Pulmonary artery endothelial cell (primary cell): ENCODE results near the gene RYR1. TPM values are rescaled to one million over a fixed set of nuclear protein-coding genes. Genes with fewer than 3 reads are reported as not detected.
"Not testable (repeated sequence)": the region's sequence is repeated elsewhere in the genome, so short reads cannot be mapped to it uniquely, and the experiment has no call there.

Experiments
- DNase-seq: peaks from one replicate; pipeline ENCODE4 v3.0.0-alpha.2; 2011; ENCODE audit warnings: low read depth, low spot score
- total RNA-seq: library from RNA; depleted of rRNA; stranded (reverse); fragments of >200 nt; gene quantifications from 2 replicates; pipeline ENCODE4 v1.2.3, GENCODE V29; 2014

RYR1 gene
- total RNA-seq, 1 donor from 2014 or later = 0.26 TPM

DNA sequence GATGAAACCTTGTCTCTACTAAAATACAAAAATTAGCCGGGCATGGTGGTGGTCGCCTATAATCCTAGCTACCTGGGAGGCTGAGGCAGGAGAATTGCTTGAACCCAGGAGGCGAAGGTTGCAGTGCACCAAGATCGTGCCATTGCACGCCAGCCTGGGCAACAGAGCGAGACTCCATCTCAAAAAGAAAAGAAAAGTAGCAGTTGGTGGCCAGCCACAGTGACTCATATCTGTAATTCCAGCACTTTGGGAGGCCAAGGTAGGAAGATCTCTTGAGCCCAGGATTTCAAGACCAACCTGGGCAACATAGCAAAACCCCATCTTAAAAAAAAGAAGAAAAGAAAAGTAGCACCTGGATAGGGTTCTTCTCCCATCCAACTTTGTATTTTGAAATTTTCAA, 79.7 kb downstream of the RYR1 start:
- not testable (repeated sequence) for DNase-seq

DNA sequence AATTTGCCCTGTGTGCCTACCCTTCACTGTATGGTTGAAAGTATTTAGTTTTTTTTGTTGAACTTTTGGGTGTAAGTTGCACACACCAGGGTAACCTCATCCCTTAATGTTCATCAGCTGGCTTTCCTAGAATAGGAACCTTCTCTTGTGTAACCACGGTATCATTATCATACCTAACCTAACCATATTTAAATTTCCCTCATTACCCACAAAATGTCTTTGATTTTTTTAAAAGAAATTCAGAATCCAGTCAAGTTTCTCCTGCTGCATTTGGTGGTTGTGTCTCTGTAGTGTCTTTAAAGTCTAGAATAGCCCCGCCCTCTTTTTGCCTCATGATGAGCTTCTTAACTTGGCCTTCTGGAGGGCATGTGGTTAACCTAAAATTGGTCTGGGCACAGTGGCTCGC, 80.3 kb downstream of the RYR1 start:
- no peak for DNase-seq

DNA sequence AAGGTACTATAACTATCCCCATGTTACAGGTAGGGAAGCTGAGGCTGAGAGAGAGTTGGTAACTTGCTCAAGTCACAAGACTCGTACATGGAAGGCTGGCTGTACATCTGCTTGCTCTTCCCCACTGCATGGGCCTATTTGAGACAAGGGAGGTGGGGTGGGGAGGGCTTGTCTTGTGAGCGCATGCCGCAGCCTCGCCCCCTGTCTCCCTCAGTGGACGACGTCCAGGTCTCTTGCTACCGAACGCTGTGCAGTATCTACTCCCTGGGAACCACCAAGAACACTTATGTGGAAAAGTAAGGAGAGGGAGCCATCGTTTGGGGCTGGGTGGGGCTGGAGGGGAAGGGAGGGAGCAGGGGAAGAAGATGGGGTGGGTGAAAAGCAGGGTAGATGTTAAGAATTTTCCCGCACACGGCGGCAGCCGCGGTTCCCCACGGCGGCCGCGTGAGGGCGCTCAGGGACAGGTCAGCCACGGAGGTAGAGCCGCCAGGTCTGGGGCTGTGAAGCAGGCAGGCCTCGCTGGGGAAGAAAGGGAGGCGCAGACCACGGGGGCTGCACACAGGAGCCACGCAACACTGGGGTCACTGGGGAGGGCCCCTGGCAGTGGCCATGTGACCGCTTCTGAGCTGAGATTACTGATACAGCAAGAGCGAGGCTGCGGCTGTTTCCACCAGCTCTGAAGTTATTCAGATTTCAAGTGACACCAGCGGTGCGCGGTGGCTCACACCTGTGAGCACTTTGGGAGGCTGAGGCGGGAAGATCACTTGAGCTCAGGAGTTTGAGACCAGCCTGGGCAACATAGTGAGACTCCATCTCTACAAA, 81.5 kb downstream of the RYR1 start:
- no peak for DNase-seq

DNA sequence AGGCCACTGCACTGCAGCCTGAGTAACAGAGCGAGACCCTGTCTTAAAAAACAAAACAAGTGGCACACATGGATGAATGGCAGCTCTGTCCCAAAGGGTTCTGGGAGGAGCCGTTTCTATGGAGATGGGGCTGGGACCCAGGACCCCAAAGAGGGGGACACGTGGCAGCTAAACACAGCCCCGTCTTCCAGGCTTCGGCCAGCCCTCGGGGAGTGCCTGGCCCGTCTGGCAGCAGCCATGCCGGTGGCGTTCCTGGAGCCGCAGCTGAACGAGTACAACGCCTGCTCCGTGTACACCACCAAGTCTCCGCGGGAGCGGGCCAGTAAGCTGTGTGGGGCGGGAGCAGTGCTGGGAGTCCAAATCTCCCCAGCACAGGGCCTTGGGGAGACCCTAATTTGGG, 82.4 kb downstream of the RYR1 start:
- DNase-seq = no peak

DNA sequence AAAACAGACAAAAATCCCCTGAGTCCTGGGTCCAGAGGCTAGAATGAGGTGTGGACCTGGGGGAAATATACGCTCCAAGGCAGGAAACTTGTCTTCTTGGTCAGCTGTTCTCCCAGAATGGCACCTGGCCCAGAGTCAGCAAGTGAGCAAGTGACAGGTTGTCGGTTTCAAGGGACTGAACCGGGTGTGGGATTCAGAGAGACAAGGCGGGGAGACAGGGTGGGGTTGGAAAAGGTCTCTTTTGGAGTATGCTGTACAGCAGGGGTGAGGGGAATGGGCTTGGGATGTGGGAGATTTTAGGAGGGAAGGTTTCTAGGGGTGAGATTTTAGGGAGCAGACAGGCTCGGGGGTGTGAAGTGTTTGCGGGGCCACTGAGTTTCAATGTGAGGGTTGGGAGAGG, 83.3 kb downstream of the RYR1 start:
- DNase-seq = no peak

DNA sequence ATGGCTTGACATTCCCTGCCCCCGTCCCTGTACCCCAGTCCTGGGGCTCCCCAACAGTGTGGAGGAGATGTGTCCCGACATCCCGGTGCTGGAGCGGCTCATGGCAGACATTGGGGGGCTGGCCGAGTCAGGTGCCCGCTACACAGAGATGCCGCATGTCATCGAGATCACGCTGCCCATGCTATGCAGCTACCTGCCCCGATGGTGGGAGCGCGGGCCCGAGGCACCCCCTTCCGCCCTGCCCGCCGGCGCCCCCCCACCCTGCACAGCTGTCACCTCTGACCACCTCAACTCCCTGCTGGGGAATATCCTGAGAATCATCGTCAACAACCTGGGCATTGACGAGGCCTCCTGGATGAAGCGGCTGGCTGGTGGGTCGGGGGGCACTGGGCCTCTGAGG, 83.8 kb downstream of the RYR1 start:
- no peak for DNase-seq

DNA sequence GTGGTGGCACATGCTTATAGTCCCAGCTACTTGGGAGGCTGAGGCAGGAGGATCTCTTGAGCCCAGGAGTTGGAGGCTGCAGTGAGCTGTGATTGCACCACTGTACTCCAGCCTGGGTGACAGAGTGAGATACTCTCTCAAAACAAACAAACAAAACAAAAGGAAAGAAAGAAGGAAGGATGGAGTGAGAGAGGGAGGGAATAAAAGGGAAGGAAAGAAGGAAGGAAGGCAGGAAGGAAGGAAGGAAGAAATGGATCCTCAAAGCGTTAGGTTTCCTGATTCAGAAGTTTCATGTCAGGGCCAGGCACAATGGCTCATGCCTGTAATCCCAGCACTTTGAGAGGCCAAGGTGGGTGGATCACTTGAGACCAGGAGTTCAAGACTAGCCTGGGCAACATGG, 84.5 kb downstream of the RYR1 start:
- DNase-seq = not testable (repeated sequence)

DNA sequence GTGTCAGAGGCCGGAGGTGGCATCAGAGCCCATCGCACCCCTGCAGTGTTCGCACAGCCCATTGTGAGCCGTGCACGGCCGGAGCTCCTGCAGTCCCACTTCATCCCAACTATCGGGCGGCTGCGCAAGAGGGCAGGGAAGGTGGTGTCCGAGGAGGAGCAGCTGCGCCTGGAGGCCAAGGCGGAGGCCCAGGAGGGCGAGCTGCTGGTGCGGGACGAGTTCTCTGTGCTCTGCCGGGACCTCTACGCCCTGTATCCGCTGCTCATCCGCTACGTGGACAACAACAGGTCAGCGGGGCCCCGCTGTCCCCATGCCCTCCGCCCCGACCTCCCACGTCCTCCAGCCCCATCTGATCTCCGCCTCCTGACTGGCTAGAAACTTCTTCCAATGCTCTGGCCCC, 85.7 kb downstream of the RYR1 start:
- no peak for DNase-seq

DNA sequence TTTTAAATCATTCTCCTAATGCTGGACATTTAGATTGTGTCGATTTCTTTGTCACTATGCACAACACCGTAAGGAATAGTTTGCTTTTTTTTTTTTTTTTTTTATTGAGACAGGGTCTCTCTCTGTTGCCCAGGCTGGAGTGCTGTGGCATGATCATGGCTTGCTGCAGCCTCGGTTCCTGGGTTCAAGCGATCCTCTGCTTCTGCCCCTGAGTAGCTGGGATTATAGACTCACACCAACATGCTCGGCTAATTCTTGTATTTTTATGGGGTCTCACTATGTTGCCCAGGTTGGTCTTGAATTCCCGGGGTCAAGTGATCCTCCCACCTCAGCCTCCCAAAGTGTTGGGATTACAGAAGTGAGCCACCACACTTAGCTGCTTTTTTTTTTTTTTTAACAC, 86.5 kb downstream of the RYR1 start:
- DNase-seq = no peak

DNA sequence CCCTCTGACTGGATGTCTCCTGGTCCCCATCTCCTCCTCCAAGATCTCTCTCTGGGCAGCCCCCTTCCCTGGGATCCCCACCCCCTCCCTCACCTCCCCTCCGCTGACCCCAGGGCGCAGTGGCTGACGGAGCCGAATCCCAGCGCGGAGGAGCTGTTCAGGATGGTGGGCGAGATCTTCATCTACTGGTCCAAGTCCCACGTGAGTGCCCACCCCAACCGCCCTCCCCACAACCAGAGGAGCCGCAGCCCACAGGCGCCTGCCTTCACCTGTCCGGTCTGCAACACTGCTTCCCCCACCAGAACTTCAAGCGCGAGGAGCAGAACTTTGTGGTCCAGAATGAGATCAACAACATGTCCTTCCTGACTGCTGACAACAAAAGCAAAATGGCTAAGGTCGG, 89.4 kb downstream of the RYR1 start:
- no peak for DNase-seq

DNA sequence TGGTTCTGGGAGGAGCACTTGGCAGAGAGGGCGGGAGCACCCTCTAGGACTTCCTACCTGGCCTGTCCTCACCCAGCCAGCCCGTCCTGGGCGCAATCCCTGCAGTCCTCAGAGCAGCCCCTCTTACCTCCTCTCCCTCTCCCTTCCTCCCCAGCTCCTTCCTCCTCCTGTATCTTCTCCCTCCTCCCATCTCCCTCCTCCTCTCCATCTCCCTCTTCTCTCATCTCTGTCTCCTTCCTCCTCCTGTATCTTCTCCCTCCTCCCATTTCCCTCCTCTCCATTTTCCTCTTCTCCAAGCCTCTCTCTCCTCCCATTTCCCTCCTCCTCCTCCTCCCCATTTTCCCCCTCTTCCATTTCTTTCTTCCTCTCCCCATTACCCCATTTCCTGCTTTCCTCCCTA, 89.8 kb downstream of the RYR1 start:
- DNase-seq = no peak

DNA sequence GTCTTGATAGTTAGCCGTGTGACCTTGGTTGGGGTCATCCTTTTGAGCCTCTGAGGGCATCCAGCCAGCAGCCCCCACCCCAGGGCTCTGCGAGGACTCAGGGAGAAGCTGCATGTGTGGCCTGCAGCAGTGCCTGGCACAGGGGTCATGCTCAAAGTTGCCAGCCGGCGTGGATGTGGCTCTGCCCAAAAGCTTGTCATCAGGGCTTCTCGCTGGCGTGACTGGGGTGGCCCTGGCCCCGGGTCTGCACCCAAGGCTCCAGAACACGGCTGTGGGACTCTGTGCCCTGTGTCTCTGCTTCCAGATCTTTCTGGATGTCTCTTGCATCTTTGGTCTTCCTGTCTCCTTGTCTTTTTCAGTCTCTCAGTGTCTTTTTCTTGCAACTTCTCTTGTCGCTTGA, 90.9 kb downstream of the RYR1 start:
- no peak for DNase-seq

DNA sequence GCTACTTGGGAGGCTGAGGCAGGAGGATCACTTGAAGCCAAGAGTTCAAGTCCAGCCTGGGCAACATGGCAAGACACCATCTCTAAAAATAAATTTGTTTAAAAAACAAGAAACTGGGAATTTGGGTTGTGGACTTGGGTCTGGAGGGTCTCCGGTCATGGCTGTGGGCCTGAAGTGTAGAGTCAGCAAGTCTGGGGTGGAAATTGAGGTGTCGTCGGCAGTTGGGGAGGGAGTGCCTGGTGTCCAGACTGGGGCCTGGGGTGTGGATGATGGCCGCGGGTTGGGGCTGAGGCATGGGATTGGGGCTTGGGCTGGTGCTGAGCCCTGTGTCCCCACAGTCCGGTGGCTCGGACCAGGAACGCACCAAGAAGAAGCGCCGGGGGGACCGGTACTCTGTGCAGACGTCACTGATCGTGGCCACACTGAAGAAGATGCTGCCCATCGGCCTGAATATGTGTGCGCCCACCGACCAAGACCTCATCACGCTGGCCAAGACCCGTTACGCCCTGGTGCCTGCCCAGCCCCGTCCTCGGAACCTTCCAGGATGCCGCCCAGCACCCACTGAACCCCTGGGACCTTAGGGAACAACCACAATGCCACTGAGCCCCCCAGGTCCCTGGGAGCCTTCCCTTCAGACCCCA, 91.6 kb downstream of the RYR1 start:
- no peak for DNase-seq

DNA sequence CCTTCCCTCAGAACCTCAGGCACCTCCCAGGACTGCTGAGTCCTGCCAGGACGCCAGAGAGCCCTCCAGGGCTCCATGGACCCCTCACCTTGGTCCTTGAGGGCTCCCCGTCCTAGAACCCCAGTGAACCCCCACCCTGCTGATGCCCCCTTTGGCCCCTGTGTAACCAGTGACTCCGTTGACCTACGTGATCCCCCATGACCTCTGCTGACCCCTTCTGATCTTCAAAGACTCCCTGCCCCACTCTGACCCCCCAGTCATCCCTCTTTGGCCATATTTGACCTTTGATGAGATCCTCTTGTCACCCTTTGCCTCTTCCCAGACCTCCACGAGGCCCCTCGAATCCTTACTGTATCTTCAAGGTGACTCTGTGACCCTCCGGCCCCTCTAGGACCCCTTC, 92.9 kb downstream of the RYR1 start:
- DNase-seq = no peak

DNA sequence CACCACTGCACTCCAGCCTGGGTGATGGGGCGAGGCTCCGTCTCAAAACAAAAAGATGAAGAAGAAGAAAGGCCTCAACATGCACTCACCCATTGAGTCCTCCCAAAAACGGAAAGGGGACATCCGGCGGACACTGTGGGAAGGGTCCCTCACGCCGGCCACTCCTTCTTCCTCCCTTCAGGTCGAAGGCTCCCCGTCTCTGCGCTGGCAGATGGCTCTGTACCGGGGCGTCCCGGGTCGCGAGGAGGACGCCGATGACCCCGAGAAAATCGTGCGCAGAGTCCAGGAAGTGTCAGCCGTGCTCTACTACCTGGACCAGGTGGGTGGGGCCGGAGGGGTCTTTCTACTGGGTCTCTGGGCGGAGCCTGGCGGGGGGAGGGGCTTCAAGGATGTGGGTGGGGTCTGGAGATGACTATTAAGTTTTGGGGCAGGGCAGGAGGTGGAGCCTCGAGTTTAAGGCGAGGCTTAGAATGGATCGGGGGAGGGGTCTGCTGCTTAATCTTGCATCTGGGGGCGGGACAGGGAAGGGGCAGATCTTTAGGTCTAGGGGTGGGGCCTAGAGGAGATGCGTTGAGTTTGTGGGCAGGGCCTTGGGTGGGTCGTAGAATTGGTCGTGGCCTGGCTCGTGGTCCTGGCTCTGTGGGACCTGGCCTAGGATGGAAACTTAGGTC, 94.1 kb downstream of the RYR1 start:
- no peak for DNase-seq

DNA sequence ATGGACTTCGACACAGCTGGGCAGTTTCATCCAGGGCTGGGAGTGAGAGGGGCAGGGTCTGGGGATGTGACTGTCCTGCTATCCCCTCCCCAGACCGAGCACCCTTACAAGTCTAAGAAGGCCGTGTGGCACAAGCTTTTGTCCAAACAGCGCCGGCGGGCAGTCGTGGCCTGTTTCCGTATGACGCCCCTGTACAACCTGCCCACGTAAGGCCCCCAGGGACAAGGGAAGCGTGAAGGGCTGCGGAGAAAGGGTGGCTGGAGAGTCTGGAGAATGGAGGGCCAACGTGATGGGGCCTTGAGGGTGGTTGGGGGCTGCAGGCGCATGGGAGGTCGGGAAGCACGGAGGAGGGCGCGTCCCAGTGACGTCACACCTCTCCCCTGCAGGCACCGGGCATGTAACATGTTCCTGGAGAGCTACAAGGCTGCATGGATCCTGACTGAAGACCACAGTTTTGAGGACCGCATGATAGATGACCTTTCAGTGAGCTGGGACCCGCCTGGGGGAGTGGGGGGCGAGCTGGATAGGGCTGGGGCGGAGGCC, 94.8 kb downstream of the RYR1 start:
- DNase-seq = no peak

DNA sequence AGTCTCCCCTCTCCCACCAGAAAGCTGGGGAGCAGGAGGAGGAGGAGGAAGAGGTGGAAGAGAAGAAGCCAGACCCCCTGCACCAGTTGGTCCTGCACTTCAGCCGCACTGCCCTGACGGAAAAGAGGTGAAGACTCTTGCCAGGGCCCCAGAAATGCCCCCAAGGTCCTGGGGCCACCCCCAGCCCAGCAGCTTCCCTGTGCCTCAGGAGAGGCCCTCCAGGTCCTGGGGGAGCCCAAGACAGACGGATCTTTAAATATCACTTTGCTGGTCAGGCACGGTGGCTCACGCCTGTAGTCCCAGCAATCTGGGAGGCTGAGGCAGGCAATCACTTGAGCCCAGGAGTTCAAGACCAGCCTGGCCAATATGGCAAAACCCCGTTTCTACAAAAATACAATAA, 95.4 kb downstream of the RYR1 start:
- no peak for DNase-seq

DNA sequence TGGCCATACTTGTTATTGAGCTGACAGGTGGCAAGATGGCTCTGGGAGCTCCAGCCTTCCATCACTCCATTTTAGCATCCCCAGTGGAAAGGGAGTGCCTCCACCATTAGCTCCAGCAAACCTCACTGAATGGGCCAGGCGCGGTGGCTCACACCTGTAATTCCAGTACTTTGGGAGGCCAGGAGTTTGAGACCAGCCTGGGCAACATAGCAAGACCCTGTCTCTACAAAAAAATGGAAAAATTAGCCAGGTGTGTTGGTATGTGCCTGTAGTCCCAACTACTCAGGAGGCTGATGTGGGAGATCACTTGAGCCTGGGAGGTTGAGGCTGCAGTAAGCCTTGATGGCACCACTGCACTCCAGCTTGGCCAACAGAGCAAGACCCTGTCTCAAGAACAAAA, 98.0 kb downstream of the RYR1 start:
- DNase-seq = no peak

DNA sequence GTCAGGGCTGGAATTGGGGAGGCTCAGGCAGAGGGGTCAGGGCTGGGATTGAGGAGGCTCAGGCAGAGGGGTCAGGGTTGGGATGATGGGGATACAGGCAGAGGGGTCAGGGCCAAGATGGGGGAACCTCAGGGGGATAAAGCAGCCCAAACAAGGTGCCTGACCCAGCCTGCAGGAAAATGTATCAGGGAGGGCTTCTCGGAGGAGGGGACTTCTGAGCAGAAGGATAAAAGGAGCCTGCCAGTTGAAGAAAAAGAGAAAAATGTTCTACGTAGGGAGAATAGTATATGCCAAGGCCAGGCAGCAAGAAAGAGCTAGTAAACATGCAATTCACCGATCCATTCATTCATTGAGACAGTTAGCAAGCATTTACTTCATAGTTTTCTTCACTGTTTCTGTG, 99.4 kb downstream of the RYR1 start:
- DNase-seq = no peak

DNA sequence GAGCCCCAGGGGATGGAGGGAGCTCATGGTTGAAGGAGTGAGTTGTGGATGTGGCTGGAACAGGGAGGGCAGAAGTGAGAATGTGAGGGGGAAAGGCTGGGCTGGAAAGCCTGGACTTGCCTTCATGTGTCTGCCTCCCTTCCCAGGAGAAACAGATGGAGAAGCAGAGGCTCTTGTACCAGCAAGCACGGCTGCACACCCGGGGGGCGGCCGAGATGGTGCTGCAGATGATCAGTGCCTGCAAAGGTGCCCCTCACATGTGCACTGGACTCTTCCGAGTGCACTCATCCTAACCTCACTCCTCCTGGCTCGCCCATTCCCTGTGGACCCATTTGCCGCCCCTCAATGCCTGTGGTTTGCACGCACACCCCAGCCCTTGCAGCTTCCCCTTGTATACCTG, 101.1 kb downstream of the RYR1 start:
- no peak for DNase-seq

DNA sequence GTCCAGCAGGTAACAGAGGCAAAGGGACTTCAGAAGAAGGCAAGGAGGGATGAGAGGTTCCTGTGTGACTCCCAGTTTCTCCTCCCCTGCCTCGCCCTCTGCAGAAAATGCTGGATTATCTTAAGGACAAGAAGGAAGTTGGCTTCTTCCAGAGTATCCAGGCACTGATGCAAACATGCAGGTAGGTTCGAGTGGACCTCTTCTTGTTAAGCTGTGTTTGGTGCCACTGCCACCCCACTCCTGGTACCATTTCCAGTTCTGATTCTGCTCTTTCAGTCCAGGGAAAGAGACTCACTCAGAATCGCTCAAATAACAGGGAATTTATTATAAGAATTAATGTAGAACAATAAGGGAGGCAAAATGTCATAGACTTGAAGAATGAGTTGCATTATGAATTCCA, 101.7 kb downstream of the RYR1 start:
- no peak for DNase-seq
